Small intestine (tissue), 7 donors: ENCODE results near the gene CDPF1. TPM values are rescaled to one million over a fixed set of nuclear protein-coding genes. Genes with fewer than 3 reads are reported as not detected.

Experiments
- DNase-seq, 2 donors: peaks; one replicate each; pipeline versions ENCODE4 v3.0.0 to v3.0.0-alpha.2; 2013
- FAIRE-seq: peaks from 2 replicates; lab custom pipeline; 2012; peaks lifted over from hg19 to GRCh38; lab: Jason Lieb, UNC
- H3K27ac ChIP-seq, 3 donors: one replicate each; pipeline ENCODE4 v1.5.1; 2013; ENCODE audit warnings: low read length in 2 of 3, mild to moderate bottlenecking in 2 of 3, control low read depth in 1 of 3, inconsistent platforms in 1 of 3, low read depth in 1 of 3, moderate library complexity in 1 of 3
- H3K27me3 ChIP-seq, 3 donors: one replicate each; pipeline ENCODE4 v1.6.1; 2013; ENCODE audit warnings: low read length in 3 of 3, inconsistent platforms in 1 of 3; ENCODE audit not compliant: control insufficient read depth in 3 of 3, insufficient read depth in 3 of 3
- H3K36me3 ChIP-seq, 3 donors: one replicate each; pipeline ENCODE4 v1.6.1; 2013; ENCODE audit warnings: low read length in 3 of 3, inconsistent platforms in 1 of 3, low read depth in 1 of 3, mild to moderate bottlenecking in 1 of 3, moderate library complexity in 1 of 3; ENCODE audit not compliant: control insufficient read depth in 3 of 3, insufficient read depth in 2 of 3
- H3K4me1 ChIP-seq, 3 donors: one replicate each; pipeline ENCODE4 v1.6.1; 2013; ENCODE audit warnings: low read length in 2 of 3, inconsistent platforms in 1 of 3, low read depth in 1 of 3, mild to moderate bottlenecking in 1 of 3, moderate library complexity in 1 of 3; ENCODE audit not compliant: control insufficient read depth in 3 of 3, insufficient read depth in 2 of 3
- H3K4me3 ChIP-seq, 3 donors: one replicate each; pipeline ENCODE4 v1.5.1; 2013; ENCODE audit warnings: low read length in 3 of 3, control low read depth in 1 of 3, inconsistent platforms in 1 of 3, low read depth in 1 of 3, mild to moderate bottlenecking in 1 of 3, moderate library complexity in 1 of 3
- H3K9me3 ChIP-seq, 2 donors: one replicate each; pipeline ENCODE4 v1.6.1; 2013; ENCODE audit warnings: low read depth in 1 of 2, low read length in 1 of 2; ENCODE audit not compliant: control insufficient read depth in 2 of 2, insufficient read depth in 1 of 2
- WGBS, 3 donors: extraction: QIAGEN DNeasy Blood & Tissue Kit; methylation state at CpG; one replicate each; pipeline ENCODE4 v1.1.7; 2013; 5-methylcytosine and 5-hydroxymethylcytosine counted together
- polyA plus RNA-seq, 4 donors: library from polyadenylated mRNA; stranded (reverse) in 3 of 4; unstranded in 1 of 4; fragments of 200-250 nt in 3 of 4; fragments of 120-200 nt in 1 of 4; gene quantifications; one replicate each; pipeline versions ENCODE4 v1.2.1 to v1.2.3, GENCODE V29; 2013
- donor health status: healthy with polysubstance abuse.
- donor health status: control.
- donor health status: control.
- donor health status: Bipolar disorder and iron deficiency.
- donor health status: healthy.

Gene CDPF1
- polyA plus RNA-seq, 4 donors = 7.4 to 13.2 (median 11.5) TPM

DNA sequence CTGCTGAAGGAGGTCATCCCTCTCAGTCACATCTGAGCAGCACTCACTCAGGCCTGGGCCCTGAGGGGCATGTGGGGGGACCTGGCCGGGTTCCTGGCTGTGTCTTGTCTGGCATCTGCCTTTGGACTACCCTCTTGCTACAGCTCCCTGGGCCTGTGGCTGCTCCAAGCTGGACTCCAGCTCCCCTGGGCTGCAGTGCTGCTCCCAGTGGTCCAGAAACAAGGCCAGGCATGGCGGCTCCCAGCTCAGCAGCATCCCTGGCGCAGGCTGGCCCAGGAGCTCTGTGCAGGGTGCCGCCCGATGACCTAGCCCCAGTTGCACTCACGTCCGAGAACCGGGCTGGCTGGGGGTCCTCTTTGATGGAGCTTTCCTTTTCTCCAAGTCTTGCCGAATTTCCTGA is 5.3 kb downstream of the CDPF1 start:
- H3K9me3 ChIP-seq = no peaks in the 10 kb centered on the region

DNA sequence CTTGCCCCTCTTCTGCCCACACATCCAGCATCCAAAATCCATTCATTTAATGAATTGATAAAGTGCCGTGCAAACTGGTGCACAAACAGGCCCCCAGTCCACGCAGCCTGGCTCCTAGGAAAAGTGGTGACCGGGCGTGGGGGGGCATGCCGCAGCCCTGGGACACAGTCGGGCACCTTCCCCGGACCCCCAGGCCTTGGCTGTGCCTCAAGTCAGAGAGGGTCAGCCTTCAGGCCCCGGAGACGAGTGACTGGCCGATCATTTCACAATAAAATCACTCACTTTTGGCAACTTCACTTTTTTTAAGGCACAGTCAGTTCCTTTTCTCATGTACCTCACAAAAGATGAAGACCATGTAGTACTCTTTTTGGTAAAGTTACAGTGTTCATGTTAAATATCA is 8.0 kb downstream of the CDPF1 start:
- 90 to 96% (median 92%) methylated on average over 10 of the region's 10 CpGs for WGBS, 3 donors
- Histone ChIP-seq H3K4me3 (no peak overlapping the region), H3K27me3 (no peaks in the 10 kb centered on the region), H3K9me3 (no peaks in the 10 kb centered on the region), H3K27ac (peak overlapping the region in 1 of 3 donors; percentile 27), H3K4me1 (peaks cover 0 to 27% (median 2%) of the 10 kb centered on the region in 3 donors), H3K36me3 (peaks cover 2 to 72% (median 7%) of the 10 kb centered on the region in 3 donors)
- DNase-seq (no peak), FAIRE-seq (no peak)

More for the DNA sequence above, 5.3 kb downstream of the CDPF1 start:
- no peak overlapping the region for H3K27ac ChIP-seq
- H3K36me3 ChIP-seq = peaks cover 0 to 53% (median 0%) of the 10 kb centered on the region in 3 donors
- DNase-seq (no peak), FAIRE-seq (no peak)
- peaks cover 0 to 26% (median 2%) of the 10 kb centered on the region in 3 donors for H3K4me1 ChIP-seq
- no peak overlapping the region for H3K4me3 ChIP-seq
- no peaks in the 10 kb centered on the region for H3K27me3 ChIP-seq
- 84 to 92% (median 91%) methylated on average over 9 of the region's 9 CpGs for WGBS, 3 donors

- Histone ChIP-seq H3K27ac (peak overlapping the region in 1 of 3 donors; percentile 59), H3K4me3 (no peak overlapping the region), H3K4me1 (peaks cover 0 to 27% (median 2%) of the 10 kb centered on the region in 3 donors), H3K9me3 (no peaks in the 10 kb centered on the region), H3K36me3 (peaks cover 4 to 72% (median 10%) of the 10 kb centered on the region in 3 donors), H3K27me3 (no peaks in the 10 kb centered on the region)
- 61 to 69% (median 67%) methylated on average over 5 of the region's 5 CpGs for WGBS, 3 donors
- FAIRE-seq = no peak
- no peak for DNase-seq
Observed at GRCh38 chr22:46241396-46242007, 8.6 kb downstream of the CDPF1 start.

GRCh38 chr22:46240907-46241306 is 9.2 kb downstream of the CDPF1 start:
- Histone ChIP-seq H3K27ac (peak overlapping the region in 1 of 3 donors; percentile 59), H3K4me3 (no peak overlapping the region), H3K36me3 (peaks cover 7 to 73% (median 15%) of the 10 kb centered on the region in 3 donors), H3K27me3 (no peaks in the 10 kb centered on the region), H3K4me1 (peaks cover 0 to 27% (median 2%) of the 10 kb centered on the region in 3 donors), H3K9me3 (no peaks in the 10 kb centered on the region)
- WGBS, 3 donors = 38 to 71% (median 59%) methylated on average over 7 of the region's 7 CpGs
- DNase-seq (peak; percentile 83 to 88), FAIRE-seq (no peak)

- Histone ChIP-seq H3K27me3 (no peaks in the 10 kb centered on the region), H3K36me3 (peaks cover 7 to 71% (median 15%) of the 10 kb centered on the region in 3 donors), H3K9me3 (no peaks in the 10 kb centered on the region), H3K4me1 (peaks cover 0 to 25% (median 2%) of the 10 kb centered on the region in 3 donors), H3K27ac (peak overlapping the region in 2 of 3 donors; percentile 16), H3K4me3 (no peak overlapping the region)
- DNase-seq (no peak), FAIRE-seq (no peak)
- 84 to 95% (median 85%) methylated on average over 6 of the region's 6 CpGs for WGBS, 3 donors
Observed at GRCh38 chr22:46240506-46240905, 9.6 kb downstream of the CDPF1 start.

GRCh38 chr22:46240073-46240472 is 10.0 kb downstream of the CDPF1 start:
- Histone ChIP-seq H3K4me3 (no peak overlapping the region), H3K4me1 (peaks cover 0 to 25% (median 2%) of the 10 kb centered on the region in 3 donors), H3K27ac (peak overlapping the region in 2 of 3 donors; percentile 16), H3K9me3 (no peaks in the 10 kb centered on the region), H3K27me3 (no peaks in the 10 kb centered on the region), H3K36me3 (peaks cover 7 to 69% (median 15%) of the 10 kb centered on the region in 3 donors)
- FAIRE-seq (no peak), DNase-seq (no peak)
- 74 to 91% (median 90%) methylated on average over 2 of the region's 2 CpGs for WGBS, 3 donors

DNA sequence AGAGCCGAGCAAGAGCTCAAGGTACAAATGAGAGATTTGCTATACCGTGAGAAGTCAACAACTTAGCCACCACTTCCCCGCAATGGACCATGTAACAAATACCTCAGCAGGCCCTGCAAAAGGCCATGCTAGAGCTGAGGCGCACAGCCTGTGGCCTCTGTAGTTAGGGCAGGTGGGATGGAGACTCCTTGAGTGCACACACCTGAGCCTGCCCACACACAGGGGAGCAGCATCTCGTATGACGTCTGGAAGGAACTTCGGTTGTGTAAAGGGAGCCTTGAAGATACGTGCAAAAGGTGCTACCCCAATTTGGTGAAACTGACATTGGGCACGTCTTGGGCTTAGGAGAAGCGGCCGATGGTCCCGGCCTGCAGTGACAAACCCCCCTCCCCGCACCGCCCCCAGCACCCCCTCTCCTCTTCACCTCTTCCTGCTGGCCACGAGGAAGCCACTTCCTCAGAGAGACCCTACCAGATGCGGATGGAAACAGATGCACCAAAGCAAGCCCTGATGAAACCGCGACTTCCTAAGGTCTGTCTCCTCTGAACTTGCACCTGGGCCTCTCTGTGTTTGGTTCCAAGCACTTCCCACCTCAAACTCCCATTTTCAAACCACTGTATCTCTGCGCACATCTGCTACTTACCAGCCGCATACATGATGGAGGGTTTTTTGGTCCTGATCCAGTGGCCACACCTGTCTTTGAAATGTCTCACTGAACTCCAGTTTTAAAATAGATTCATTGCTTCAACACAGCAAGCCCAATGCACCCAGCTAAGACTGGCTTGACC is 10.6 kb downstream of the CDPF1 start:
- peak overlapping the region in 2 of 3 donors; percentile 16 to 22 for H3K27ac ChIP-seq
- no peak overlapping the region for H3K4me3 ChIP-seq
- peaks cover 0 to 25% (median 2%) of the 10 kb centered on the region in 3 donors for H3K4me1 ChIP-seq
- no peaks in the 10 kb centered on the region for H3K27me3 ChIP-seq
- DNase-seq (peak in 1 of 2 donors; percentile 19), FAIRE-seq (no peak)
- H3K36me3 ChIP-seq = peaks cover 7 to 65% (median 15%) of the 10 kb centered on the region in 3 donors
- WGBS, 3 donors = 73 to 87% (median 74%) methylated on average over 20 of the region's 20 CpGs
- H3K9me3 ChIP-seq = no peaks in the 10 kb centered on the region

- no peak for DNase-seq
- H3K4me1 ChIP-seq = peaks cover 0 to 25% (median 2%) of the 10 kb centered on the region in 3 donors
- H3K4me3 ChIP-seq = no peak overlapping the region
- H3K9me3 ChIP-seq = no peaks in the 10 kb centered on the region
- H3K27ac ChIP-seq = no peak overlapping the region
- 92 to 93% (median 93%) methylated on average over 15 to 16 of the region's 16 CpGs for WGBS, 3 donors
- H3K27me3 ChIP-seq = no peaks in the 10 kb centered on the region
- peaks cover 7 to 65% (median 15%) of the 10 kb centered on the region in 3 donors for H3K36me3 ChIP-seq
- FAIRE-seq = no peak
Observed at GRCh38 chr22:46238541-46238940, 11.6 kb downstream of the CDPF1 start.
